ENCODE results near the gene RPS16. TPM values are rescaled to one million over a fixed set of nuclear protein-coding genes. Genes with fewer than 3 reads are reported as not detected.

RPS16 gene
- total and polyA plus RNA-seq, 2 of the 13 experiments (the other 11 are each of a cell fraction or from before 2014, with no cell fraction given): 488 to 2,583 TPM

GRCh38 chr19:39428283-39429112 is 7.3 kb downstream of the RPS16 start (continued):
- TF ChIP-seq NFAT5 (CRISPR knock-in tag; IDR thresholded peaks at IDR 0.05): no peak
- no peak for TF ChIP-seq FOXJ3 (CRISPR knock-in tag; IDR thresholded peaks at IDR 0.05; ENCODE audit: borderline replicate concordance)

GRCh38 chr19:39427707-39428106 is 8.0 kb downstream of the RPS16 start:
- Histone ChIP-seq H3K36me3 (replicated peaks in 1 of 2; ENCODE audit: control insufficient read depth in 1 of 2, insufficient read depth in 2 of 2, low read length in 2 of 2) (peaks cover 4 to 5% of the 10 kb centered on the region in 2 experiments; a peak in 3 of 5 replicates), H3K27ac (ENCODE audit: extremely low read length, insufficient read depth, low read length) (peak overlapping the region; percentile 62), H4K20me1 (ENCODE audit: insufficient read depth, low read length) (peaks cover 3% of the 10 kb centered on the region; the same call in 1 of the 2 replicates), H3K9me3 (ENCODE audit: low read length) (no peaks in the 10 kb centered on the region), H3K4me2 (ENCODE audit: low read depth, low read length) (peak overlapping the region; percentile 99), H3K79me2 (ENCODE audit: insufficient read depth, low read length) (no peaks in the 10 kb centered on the region), H2AFZ (ENCODE audit: low read length) (no peak overlapping the region), H3K27me3 (ENCODE audit: control insufficient read depth in 1 of 2, insufficient read depth in 2 of 2, low read length in 2 of 2) (no peaks in the 10 kb centered on the region), H3K9ac (ENCODE audit: insufficient read depth, low read depth, low read length) (peak overlapping the region; percentile 70; the same call in 1 of the 2 replicates), H3K4me1 (ENCODE audit: insufficient read depth, low read length) (peaks cover 46% of the 10 kb centered on the region), H3K4me3 (replicated peaks in 1 of 3; ENCODE audit: insufficient read depth in 1 of 3, low read depth in 2 of 3, low read length in 3 of 3) (peak overlapping the region in 1 of 3 experiments; percentile 72; a peak in 1 of 6 replicates)
- 82% methylated on average over 11 of the region's 11 CpGs for WGBS (ENCODE audit: low lambda C conversion rate)
- ChIA-PET POLR2A (interaction anchor here (1.0 to 5.7 kb wide), 10 partner anchors 8 to 36 kb away, joined by 3 to 44 read pairs (median 18); partner anchors contain the start of genes MED29, PAF1, PLEKHG2 and RPS16), CTCF (ENCODE audit: low intra/inter-chr PET ratio, low total read pairs) (no interaction called here)
- in situ Hi-C loops (cut with HindIII; ENCODE audit: extremely low pct_ligation_motif_present, low pct_unique_long_range_greater_than_20kb): no loop called here
- BruUV-seq (replicated peaks): no TSS peak
- ATAC-seq (no peak), FAIRE-seq (no peak), DNase-seq (ENCODE audit: low spot score) (no peak)
- intact Hi-C loops (cut with micrococcal nuclease; ENCODE audit: unreplicated experiment): no loop called here
- TF ChIP-seq RNF2 (conservative IDR thresholded peaks at IDR 0.05; ENCODE audit: low read depth) (no peak), ARID5B (CRISPR knock-in tag; IDR thresholded peaks at IDR 0.05) (no peak)

All from HepG2 (cell line).